SU-DHL-6 (cell line): Measurements from ENCODE around the gene DUSP12.

ENCODE experiments used
- H2AFZ ChIP-seq: fragments of 200-600 bp; sonication (generic); 2 replicates; pipeline ENCODE4 v1.6.1; 2014; ENCODE audit warnings: low read depth, mild to moderate bottlenecking, moderate library complexity, mixed read lengths, antibody characterized with exemption, low read length; ENCODE audit not compliant: severe bottlenecking
- H3F3A ChIP-seq: fragments of 200-600 bp; shearing (Covaris generic); 2 replicates; pipeline ENCODE4 v1.6.0; 2016; ENCODE audit warnings: antibody characterized with exemption, mild to moderate bottlenecking; ENCODE audit not compliant: insufficient read depth
- H3K27ac ChIP-seq: fragments of 200-600 bp; sonication (generic); 2 replicates; pipeline ENCODE4 v1.5.1; 2016; ENCODE audit warnings: low read depth, mild to moderate bottlenecking, low read length, moderate library complexity, mixed read lengths
- H3K27me3 ChIP-seq: fragments of 200-600 bp; sonication (generic), shearing (Covaris generic); 2 replicates; pipeline ENCODE4 v1.6.0; 2014; ENCODE audit warnings: mild to moderate bottlenecking, low read length
- H3K36me3 ChIP-seq: fragments of 200-600 bp; sonication (generic); 2 replicates; pipeline ENCODE4 v1.6.1; 2014; ENCODE audit warnings: mild to moderate bottlenecking, low read length, mixed read lengths
- H3K4me2 ChIP-seq: fragments of 300-600, 200-600 bp; shearing (Covaris generic), sonication (generic); 2 replicates; pipeline ENCODE4 v1.6.0; 2014; ENCODE audit warnings: low read length, low read depth, mild to moderate bottlenecking; ENCODE audit not compliant: poor library complexity, severe bottlenecking
- H3K4me3 ChIP-seq: fragments of 200-600 bp; sonication (generic); 2 replicates; pipeline ENCODE4 v1.5.1; 2014; ENCODE audit warnings: antibody characterized with exemption, low read length, mild to moderate bottlenecking, mixed read lengths; ENCODE audit not compliant: insufficient read depth, poor library complexity, severe bottlenecking
- H3K79me2 ChIP-seq: fragments of 200-600 bp; sonication (generic); 2 replicates; pipeline ENCODE4 v1.6.1; 2014; ENCODE audit warnings: mild to moderate bottlenecking, low read length, moderate library complexity; ENCODE audit not compliant: insufficient read depth
- H3K9ac ChIP-seq: fragments of 200-600 bp; sonication (generic); 2 replicates; pipeline ENCODE4 v1.7.0; 2014; ENCODE audit warnings: mild to moderate bottlenecking, low read length
- H3K9me2 ChIP-seq: fragments of 200-600 bp; sonication (generic); replicated peaks from 2 replicates; pipeline ENCODE4 v1.6.1; 2014; ENCODE audit warnings: low read length; ENCODE audit not compliant: insufficient read depth
- H3K9me3 ChIP-seq: fragments of 200-600 bp; sonication (generic); 2 replicates; pipeline ENCODE4 v1.6.1; 2014; ENCODE audit warnings: low read length, mixed read lengths; ENCODE audit not compliant: insufficient read depth
- H4K20me1 ChIP-seq: fragments of 200-600 bp; sonication (generic); 2 replicates; pipeline ENCODE4 v1.6.1; 2014; ENCODE audit warnings: low read depth, mild to moderate bottlenecking, antibody characterized with exemption, low read length, moderate library complexity, mixed read lengths
- EZH2phosphoT487 ChIP-seq: fragments of 200-600 bp; sonication (generic), shearing (Covaris generic); conservative IDR thresholded peaks from 2 replicates; pipeline ENCODE4 v1.6.1; 2018; ENCODE audit warnings: mild to moderate bottlenecking, antibody characterized with exemption, low read length, moderate library complexity, mixed read lengths
- TF ChIP-seq, protein P1 (sequence below): fragments of 200-600 bp; sonication (generic); IDR thresholded peaks from one replicate; pipeline ENCODE4 v1.5.1; 2017; ENCODE audit warnings: antibody characterized with exemption, mild to moderate bottlenecking, low read length, moderate library complexity; ENCODE audit not compliant: insufficient read depth, poor library complexity, severe bottlenecking

Gene DUSP12

DNA sequence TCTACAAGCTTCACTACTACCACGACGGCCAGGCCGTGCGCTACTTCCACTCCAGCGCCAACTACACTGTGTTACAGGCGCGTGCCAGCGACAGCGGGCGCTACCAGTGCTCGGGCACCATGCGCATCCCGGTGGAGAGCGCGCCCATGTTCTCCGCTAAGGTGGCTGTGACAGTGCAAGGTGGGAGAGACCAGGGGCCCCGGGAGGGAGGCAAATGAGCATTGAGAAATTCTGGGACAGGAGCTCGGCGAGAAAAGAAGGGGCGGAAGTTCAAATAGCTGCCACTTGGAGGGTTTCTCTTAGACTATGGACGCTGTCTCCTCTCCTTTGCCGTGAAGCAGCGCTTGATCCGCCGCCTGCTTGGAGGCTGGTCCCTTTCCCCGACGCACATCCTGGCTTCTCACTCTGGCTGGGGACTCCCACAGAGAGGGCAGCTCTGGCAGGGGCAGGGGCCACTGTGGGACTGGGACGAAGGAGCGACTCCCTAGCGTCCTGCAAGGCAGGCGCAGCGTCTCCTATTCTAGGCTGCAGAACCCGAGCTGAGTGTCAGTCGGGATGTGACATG is 23.6 kb upstream of the DUSP12 start:
- H3F3A ChIP-seq: peaks cover 14% of the 10 kb centered on the region
- peak overlapping the region; percentile 78 for H3K4me2 ChIP-seq
- TF ChIP-seq, protein P1, sequence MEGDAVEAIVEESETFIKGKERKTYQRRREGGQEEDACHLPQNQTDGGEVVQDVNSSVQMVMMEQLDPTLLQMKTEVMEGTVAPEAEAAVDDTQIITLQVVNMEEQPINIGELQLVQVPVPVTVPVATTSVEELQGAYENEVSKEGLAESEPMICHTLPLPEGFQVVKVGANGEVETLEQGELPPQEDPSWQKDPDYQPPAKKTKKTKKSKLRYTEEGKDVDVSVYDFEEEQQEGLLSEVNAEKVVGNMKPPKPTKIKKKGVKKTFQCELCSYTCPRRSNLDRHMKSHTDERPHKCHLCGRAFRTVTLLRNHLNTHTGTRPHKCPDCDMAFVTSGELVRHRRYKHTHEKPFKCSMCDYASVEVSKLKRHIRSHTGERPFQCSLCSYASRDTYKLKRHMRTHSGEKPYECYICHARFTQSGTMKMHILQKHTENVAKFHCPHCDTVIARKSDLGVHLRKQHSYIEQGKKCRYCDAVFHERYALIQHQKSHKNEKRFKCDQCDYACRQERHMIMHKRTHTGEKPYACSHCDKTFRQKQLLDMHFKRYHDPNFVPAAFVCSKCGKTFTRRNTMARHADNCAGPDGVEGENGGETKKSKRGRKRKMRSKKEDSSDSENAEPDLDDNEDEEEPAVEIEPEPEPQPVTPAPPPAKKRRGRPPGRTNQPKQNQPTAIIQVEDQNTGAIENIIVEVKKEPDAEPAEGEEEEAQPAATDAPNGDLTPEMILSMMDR: no peak
- TF ChIP-seq EZH2phosphoT487: no peak
- H3K9ac ChIP-seq: peak overlapping the region; percentile 88
- no peaks in the 10 kb centered on the region for H3K9me3 ChIP-seq
- H2AFZ ChIP-seq: peak overlapping the region; percentile 54
- H3K36me3 ChIP-seq: no peaks in the 10 kb centered on the region
- H4K20me1 ChIP-seq: no peaks in the 10 kb centered on the region
- no peaks in the 10 kb centered on the region for H3K79me2 ChIP-seq
- peak overlapping the region; percentile 52 for H3K27ac ChIP-seq
- no peaks in the 10 kb centered on the region for H3K27me3 ChIP-seq
- H3K4me3 ChIP-seq: peak overlapping the region; percentile 72
- no peaks in the 10 kb centered on the region for H3K9me2 ChIP-seq

DNA sequence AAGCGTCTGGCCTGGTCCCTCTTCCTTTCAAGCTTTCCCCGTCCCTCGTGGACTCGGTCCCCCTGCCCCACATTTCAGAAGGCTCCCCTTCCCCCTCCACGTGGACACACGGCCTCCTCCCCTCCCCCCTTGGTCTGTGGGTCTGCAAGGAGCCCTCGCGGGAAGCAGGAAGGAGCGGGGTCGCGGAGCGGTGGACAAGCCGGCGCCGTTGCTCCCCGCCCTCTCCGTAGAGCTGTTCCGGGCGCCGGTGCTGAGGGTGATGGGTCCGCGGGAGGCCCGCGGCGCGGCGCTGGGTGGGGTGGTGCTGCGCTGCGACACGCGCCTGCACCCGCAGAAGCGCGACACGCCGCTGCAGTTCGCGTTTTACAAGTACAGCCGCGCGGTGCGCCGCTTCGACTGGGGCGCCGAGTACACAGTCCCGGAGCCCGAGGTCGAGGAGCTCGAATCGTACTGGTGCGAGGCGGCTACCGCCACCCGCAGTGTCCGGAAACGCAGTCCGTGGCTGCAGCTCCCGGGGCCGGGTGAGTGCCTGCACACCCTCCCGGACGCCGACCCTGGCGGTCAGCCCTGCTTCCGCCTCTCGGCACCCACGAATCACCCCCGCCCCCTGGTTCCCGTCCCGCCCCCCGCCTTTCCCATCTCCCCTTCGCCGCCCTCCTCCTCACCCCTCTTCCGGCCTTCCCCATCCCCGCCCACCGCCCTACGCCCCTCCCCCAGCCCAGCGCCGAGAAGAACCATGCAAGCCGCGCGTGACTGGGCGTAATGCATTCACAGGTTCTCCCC is 22.9 kb upstream of the DUSP12 start:
- Histone ChIP-seq H3K27ac (peak overlapping the region; percentile 58), H3K4me2 (peak overlapping the region; percentile 78), H3K79me2 (no peaks in the 10 kb centered on the region), H3K9me2 (no peaks in the 10 kb centered on the region), H3K9ac (peak overlapping the region; percentile 88), H4K20me1 (no peaks in the 10 kb centered on the region), H3K36me3 (no peaks in the 10 kb centered on the region), H3K4me3 (peak overlapping the region; percentile 72), H2AFZ (peak overlapping the region; percentile 84), H3K9me3 (no peaks in the 10 kb centered on the region), H3K27me3 (no peaks in the 10 kb centered on the region), H3F3A (peaks cover 14% of the 10 kb centered on the region)
- TF ChIP-seq EZH2phosphoT487: no peak
- TF ChIP-seq, protein P1: no peak

DNA sequence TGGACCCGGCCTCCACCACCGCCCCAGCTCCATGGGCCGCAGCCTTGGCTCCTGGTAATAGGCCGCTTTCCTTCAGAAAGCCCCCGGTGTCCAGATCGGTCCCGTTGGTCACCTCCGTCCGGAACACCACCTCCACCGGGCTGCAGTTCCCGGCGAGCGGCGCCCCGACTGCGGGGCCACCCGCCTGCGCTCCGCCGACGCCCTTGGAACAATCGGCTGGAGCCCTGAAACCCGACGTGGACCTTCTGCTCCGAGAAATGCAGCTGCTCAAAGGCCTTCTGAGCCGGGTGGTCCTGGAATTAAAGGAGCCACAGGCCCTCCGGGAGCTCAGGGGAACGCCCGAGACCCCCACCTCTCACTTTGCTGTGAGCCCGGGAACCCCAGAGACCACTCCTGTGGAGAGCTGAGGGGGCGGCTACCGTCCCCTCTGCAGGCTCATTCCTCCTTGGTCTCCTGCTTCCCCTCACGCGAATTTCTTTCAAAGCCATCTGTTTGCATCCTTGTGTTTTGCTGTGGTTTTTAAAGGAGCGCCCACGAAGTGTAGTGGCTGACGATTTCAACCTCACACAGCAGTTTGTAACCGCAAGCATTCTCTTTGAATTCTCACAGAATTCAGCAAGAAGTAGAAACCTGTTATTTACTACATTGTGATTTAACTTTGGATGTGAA is 22.2 kb upstream of the DUSP12 start:
- TF ChIP-seq EZH2phosphoT487: no peak
- TF ChIP-seq, protein P1: no peak
- Histone ChIP-seq H3K27me3 (no peaks in the 10 kb centered on the region), H3K4me2 (peak overlapping the region; percentile 78), H3K36me3 (no peaks in the 10 kb centered on the region), H3K4me3 (peak overlapping the region; percentile 72), H3F3A (peaks cover 14% of the 10 kb centered on the region), H3K9me2 (no peaks in the 10 kb centered on the region), H3K27ac (peak overlapping the region; percentile 58), H3K9ac (peak overlapping the region; percentile 88), H4K20me1 (no peaks in the 10 kb centered on the region), H3K9me3 (no peaks in the 10 kb centered on the region), H3K79me2 (no peaks in the 10 kb centered on the region), H2AFZ (peak overlapping the region; percentile 84)
